NT2/D1 (cell line): ENCODE measurements around the gene SUN5.

ENCODE experiments used
- SUZ12 ChIP-seq: IDR thresholded peaks from 2 replicates; pipeline ENCODE4 v1.6.1; 2011; ENCODE audit not compliant: insufficient read length, insufficient read depth; ENCODE audit errors: extremely low read depth
- YY1 ChIP-seq: IDR thresholded peaks from 2 replicates; pipeline ENCODE4 v1.6.1; 2011; ENCODE audit not compliant: insufficient read length, insufficient read depth
- ZNF274 ChIP-seq: IDR thresholded peaks from 2 replicates; pipeline ENCODE4 v1.6.1; 2011; ENCODE audit warnings: mild to moderate bottlenecking, low read depth, low read length

DNA sequence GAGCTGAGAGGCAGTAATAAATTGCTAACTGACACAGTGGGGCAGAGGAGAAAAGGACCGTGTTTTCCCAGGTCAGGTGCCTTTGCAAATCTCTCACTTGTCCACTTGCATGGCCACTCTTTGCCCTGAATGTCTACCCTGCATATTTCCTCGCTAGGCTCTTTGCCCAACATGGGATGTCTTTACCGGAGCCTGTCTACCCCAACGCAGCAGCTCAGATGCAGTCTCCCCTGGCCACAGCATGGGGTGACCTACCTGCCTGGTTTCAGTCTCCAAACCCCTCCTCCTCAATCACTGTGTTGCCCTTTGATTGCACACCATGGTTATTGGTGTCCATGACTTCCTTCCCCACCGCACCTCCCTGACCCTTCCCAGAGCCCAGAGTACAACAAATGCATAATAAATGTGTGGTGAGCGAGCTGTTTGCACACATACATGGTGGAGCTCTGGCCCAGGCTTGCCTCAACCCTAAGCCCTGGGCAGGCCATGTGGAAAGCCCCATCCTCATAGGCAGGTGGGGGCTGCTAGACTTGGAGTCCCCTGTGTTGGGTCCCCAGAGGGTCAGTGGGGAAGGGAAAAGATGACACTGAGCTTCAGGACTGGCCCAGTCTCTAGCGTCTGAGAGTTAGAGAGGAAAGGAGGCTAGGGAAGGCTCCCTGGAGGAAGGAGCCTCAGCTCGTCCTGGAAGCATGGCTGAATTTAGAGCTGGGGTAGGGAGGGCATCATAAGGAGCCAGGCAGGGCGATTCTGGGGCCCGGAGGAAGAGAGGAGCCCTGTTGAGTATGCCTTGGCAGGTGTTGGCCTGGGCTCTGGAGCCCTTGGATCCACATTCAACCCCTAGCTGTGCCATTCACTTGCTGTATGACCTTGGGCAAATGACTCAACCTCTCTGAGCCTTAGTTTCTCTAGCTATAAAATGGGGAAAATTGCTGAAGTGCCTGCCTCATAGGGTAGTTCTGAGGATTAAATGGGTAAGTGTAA is 22.8 kb upstream of the SUN5 start:
- no peak for TF ChIP-seq YY1
- no peak for TF ChIP-seq ZNF274
- TF ChIP-seq SUZ12 = no peak
